ENCODE results near the gene MTA3. TPM values are rescaled to one million over a fixed set of nuclear protein-coding genes. Genes with fewer than 3 reads are reported as not detected.

MTA3 gene
- total RNA-seq, 1 experiment from 2014 or later: 57.1 TPM

- H3K36me3 ChIP-seq (ENCODE audit: insufficient read depth, low read length, poor library complexity, severe bottlenecking): no peaks in the 10 kb centered on the region
- TF ChIP-seq CTCF (conservative IDR thresholded peaks at IDR 0.05; ENCODE audit: low read depth, low read length) (no peak), EZH2 (IDR thresholded peaks at IDR 0.05; ENCODE audit: borderline replicate concordance, low read depth, low read length, poor library complexity, severe bottlenecking) (no peak)
- no peaks in the 10 kb centered on the region for H3K9me3 ChIP-seq (ENCODE audit: low read depth, low read length, poor library complexity, severe bottlenecking)
- no peak overlapping the region for H3K27ac ChIP-seq (ENCODE audit: low read depth, low read length, poor library complexity, severe bottlenecking)
- intact Hi-C loops (cut with micrococcal nuclease; ENCODE audit: unreplicated experiment): no loop called here
- H3K27me3 ChIP-seq (replicated peaks; ENCODE audit: insufficient read depth, low read depth, low read length, poor library complexity): no peaks in the 10 kb centered on the region
- DNase-seq (ENCODE audit: low spot score): no peak
- CTCF ChIA-PET: no interaction called here
- no peak overlapping the region for H3K4me3 ChIP-seq (ENCODE audit: low read depth, low read length, poor library complexity, severe bottlenecking)
- no peaks in the 10 kb centered on the region for H3K4me1 ChIP-seq (ENCODE audit: insufficient read depth, low read length, poor library complexity, severe bottlenecking)
- no TSS peak for BruUV-seq (replicated peaks)
- POLR2A ChIA-PET (ENCODE audit: low non-redundant PET): no interaction called here
Measured at GRCh38 chr2:42762155-42762554, 193.7 kb downstream of the MTA3 start.

GRCh38 chr2:42762823-42763804 lies 194.7 kb downstream of the MTA3 start:
- TF ChIP-seq EZH2 (IDR thresholded peaks at IDR 0.05; ENCODE audit: borderline replicate concordance, low read depth, low read length, poor library complexity, severe bottlenecking) (no peak), CTCF (conservative IDR thresholded peaks at IDR 0.05; ENCODE audit: low read depth, low read length) (no peak)
- H3K27me3 ChIP-seq (replicated peaks; ENCODE audit: insufficient read depth, low read depth, low read length, poor library complexity): no peaks in the 10 kb centered on the region
- no peak for DNase-seq (ENCODE audit: low spot score)
- no peaks in the 10 kb centered on the region for H3K36me3 ChIP-seq (ENCODE audit: insufficient read depth, low read length, poor library complexity, severe bottlenecking)
- CTCF ChIA-PET: no interaction called here
- no peak overlapping the region for H3K4me3 ChIP-seq (ENCODE audit: low read depth, low read length, poor library complexity, severe bottlenecking)
- H3K9me3 ChIP-seq (ENCODE audit: low read depth, low read length, poor library complexity, severe bottlenecking): no peaks in the 10 kb centered on the region
- no peak overlapping the region for H3K27ac ChIP-seq (ENCODE audit: low read depth, low read length, poor library complexity, severe bottlenecking)
- no peaks in the 10 kb centered on the region for H3K4me1 ChIP-seq (ENCODE audit: insufficient read depth, low read length, poor library complexity, severe bottlenecking)
- no TSS peak for BruUV-seq (replicated peaks)
- POLR2A ChIA-PET (ENCODE audit: low non-redundant PET): no interaction called here
- intact Hi-C loops (cut with micrococcal nuclease; ENCODE audit: unreplicated experiment): no loop called here

GRCh38 chr2:42764096-42764495 lies 195.7 kb downstream of the MTA3 start, which contains the start of gene OXER1:
TSS of gene OXER1 (minus strand) at chr2:42764135. CDS start at chr2:42764062, 73 bp downstream.
- H3K4me1 ChIP-seq (ENCODE audit: insufficient read depth, low read length, poor library complexity, severe bottlenecking): no peaks in the 10 kb centered on the region
- no peak for DNase-seq (ENCODE audit: low spot score)
- CTCF ChIA-PET: no interaction called here
- TF ChIP-seq EZH2 (IDR thresholded peaks at IDR 0.05; ENCODE audit: borderline replicate concordance, low read depth, low read length, poor library complexity, severe bottlenecking): no peak
- TF ChIP-seq CTCF (conservative IDR thresholded peaks at IDR 0.05; ENCODE audit: low read depth, low read length): no peak
- H3K4me3 ChIP-seq (ENCODE audit: low read depth, low read length, poor library complexity, severe bottlenecking): no peak within 1 kb of the TSS
- intact Hi-C loops (cut with micrococcal nuclease; ENCODE audit: unreplicated experiment): no loop called here
- POLR2A ChIA-PET (ENCODE audit: low non-redundant PET): no interaction called here
- no peaks in the 10 kb centered on the region for H3K9me3 ChIP-seq (ENCODE audit: low read depth, low read length, poor library complexity, severe bottlenecking)
- no peaks in the 10 kb centered on the region for H3K27me3 ChIP-seq (replicated peaks; ENCODE audit: insufficient read depth, low read depth, low read length, poor library complexity)
- no peaks in the 10 kb centered on the region for H3K36me3 ChIP-seq (ENCODE audit: insufficient read depth, low read length, poor library complexity, severe bottlenecking)
- H3K27ac ChIP-seq (ENCODE audit: low read depth, low read length, poor library complexity, severe bottlenecking): no peak within 1 kb of the TSS
- BruUV-seq (replicated peaks): no TSS peak

Data from A673 (cell line).